Astrocyte (in vitro differentiated cells and primary cell): ENCODE results near the gene TGIF1. TPM values are rescaled to one million over a fixed set of nuclear protein-coding genes. Genes with fewer than 3 reads are reported as not detected.

Experiments
- DNase-seq: peaks from one replicate; pipeline ENCODE4 v3.0.0-alpha.2; 2010; ENCODE audit warnings: low read depth
- FAIRE-seq: peaks from 2 replicates; lab custom pipeline; 2011; peaks lifted over from hg19 to GRCh38; lab: Jason Lieb, UNC
- H2AFZ ChIP-seq: 2 replicates; pipeline ENCODE4 v1.6.0; 2012; ENCODE audit warnings: low read depth, low read length, inconsistent platforms
- H3K27ac ChIP-seq: 2 replicates; pipeline ENCODE4 v1.5.1; 2011; ENCODE audit warnings: low read depth, low read length, inconsistent platforms
- H3K27me3 ChIP-seq: 2 replicates; pipeline ENCODE4 v1.6.0; 2011; ENCODE audit warnings: low read length, inconsistent platforms; ENCODE audit not compliant: insufficient read depth
- H3K36me3 ChIP-seq: 2 replicates; pipeline ENCODE4 v1.5.1; 2011; ENCODE audit warnings: low read length, inconsistent platforms; ENCODE audit not compliant: insufficient read depth
- H3K4me1 ChIP-seq: 2 replicates; pipeline ENCODE4 v1.5.1; 2011; ENCODE audit warnings: low read length, inconsistent platforms; ENCODE audit not compliant: insufficient read depth
- H3K4me2 ChIP-seq: 2 replicates; pipeline ENCODE4 v1.6.0; 2012; ENCODE audit warnings: low read length, inconsistent platforms
- H3K4me3 ChIP-seq: 2 replicates; pipeline ENCODE4 v1.5.1; 2011; ENCODE audit warnings: low read depth, mild to moderate bottlenecking, low read length, inconsistent platforms; ENCODE audit not compliant: insufficient read depth
- H3K79me2 ChIP-seq: 2 replicates; pipeline ENCODE4 v1.6.0; 2012; ENCODE audit warnings: mild to moderate bottlenecking, low read length, inconsistent platforms; ENCODE audit not compliant: insufficient read depth
- H3K9ac ChIP-seq: 2 replicates; pipeline ENCODE4 v1.6.0; 2012; ENCODE audit warnings: mild to moderate bottlenecking, low read length, inconsistent platforms
- H3K9me3 ChIP-seq: 2 replicates; pipeline ENCODE4 v1.5.1; 2012; ENCODE audit warnings: low read depth, mild to moderate bottlenecking, low read length, inconsistent platforms; ENCODE audit not compliant: insufficient read depth
- H4K20me1 ChIP-seq: 2 replicates; pipeline ENCODE4 v1.6.0; 2012; ENCODE audit warnings: low read length, inconsistent platforms; ENCODE audit not compliant: insufficient read depth
- H3K27ac Mint-ChIP-seq: one replicate; pipeline ENCODE4 v1.8.0; 2021; ENCODE audit warnings: mild to moderate bottlenecking, mixed read lengths; ENCODE audit not compliant: unreplicated experiment
- H3K27me3 Mint-ChIP-seq: one replicate; pipeline ENCODE4 v1.8.0; 2021; ENCODE audit warnings: low read depth, mixed read lengths; ENCODE audit not compliant: unreplicated experiment
- H3K36me3 Mint-ChIP-seq: one replicate; pipeline ENCODE4 v1.8.0; 2021; ENCODE audit warnings: low read depth, mixed read lengths; ENCODE audit not compliant: unreplicated experiment
- H3K4me1 Mint-ChIP-seq: one replicate; pipeline ENCODE4 v1.8.0; 2021; ENCODE audit warnings: low read depth, mixed read lengths; ENCODE audit not compliant: unreplicated experiment
- H3K4me3 Mint-ChIP-seq: one replicate; pipeline ENCODE4 v1.8.0; 2021; ENCODE audit warnings: mild to moderate bottlenecking, moderate library complexity, mixed read lengths; ENCODE audit not compliant: unreplicated experiment
- H3K9me3 Mint-ChIP-seq: one replicate; pipeline ENCODE4 v1.8.0; 2021; ENCODE audit warnings: mild to moderate bottlenecking, mixed read lengths; ENCODE audit not compliant: unreplicated experiment
- CTCF ChIP-seq: IDR thresholded peaks from 2 replicates; pipeline ENCODE4 v1.5.1; 2011; ENCODE audit warnings: low read depth, mild to moderate bottlenecking, inconsistent platforms, low read length, moderate library complexity; ENCODE audit not compliant: insufficient read depth
- EZH2 ChIP-seq: IDR thresholded peaks from 2 replicates; pipeline ENCODE4 v1.6.1; 2012; ENCODE audit warnings: mild to moderate bottlenecking, low read length, inconsistent platforms; ENCODE audit not compliant: insufficient read depth
- total RNA-seq: library from RNA; stranded (reverse); gene quantifications from 2 replicates; pipeline ENCODE4 v1.2.1, GENCODE V29; 2021

TGIF1 gene
- total RNA-seq, 1 donor from 2014 or later: 128 TPM

GRCh38 chr18:3499501-3499900, 49.5 kb downstream of the TGIF1 start:
- DNase-seq (no peak), FAIRE-seq (no peak)
- peaks cover 15% of the 10 kb centered on the region for H3K4me1 Mint-ChIP-seq
- H2AFZ ChIP-seq: peak overlapping the region; percentile 73
- peak overlapping the region; percentile 65 for H3K9ac ChIP-seq
- peak overlapping the region; percentile 56 for H3K4me3 ChIP-seq
- no peaks in the 10 kb centered on the region for H3K9me3 ChIP-seq
- H3K27ac Mint-ChIP-seq: peak overlapping the region; percentile 62
- H3K4me2 ChIP-seq: peak overlapping the region; percentile 86
- H3K79me2 ChIP-seq: no peaks in the 10 kb centered on the region
- H3K4me1 ChIP-seq: peaks cover 13% of the 10 kb centered on the region
- no peaks in the 10 kb centered on the region for H3K27me3 Mint-ChIP-seq
- H3K9me3 Mint-ChIP-seq: no peaks in the 10 kb centered on the region
- H3K4me3 Mint-ChIP-seq: peak overlapping the region; percentile 70
- no peaks in the 10 kb centered on the region for H3K36me3 Mint-ChIP-seq
- no peaks in the 10 kb centered on the region for H3K36me3 ChIP-seq
- H3K27me3 ChIP-seq: no peaks in the 10 kb centered on the region
- no peaks in the 10 kb centered on the region for H4K20me1 ChIP-seq
- no peak overlapping the region for H3K27ac ChIP-seq
- TF ChIP-seq CTCF: no peak
- TF ChIP-seq EZH2: no peak

GRCh38 chr18:3500016-3500415, 50.0 kb downstream of the TGIF1 start:
- Histone ChIP-seq H3K9ac (no peak overlapping the region), H3K79me2 (no peaks in the 10 kb centered on the region), H2AFZ (peak overlapping the region; percentile 73), H3K9me3 (no peaks in the 10 kb centered on the region), H3K27ac (no peak overlapping the region), H3K4me3 (no peak overlapping the region), H4K20me1 (no peaks in the 10 kb centered on the region), H3K4me2 (peak overlapping the region; percentile 86), H3K4me1 (peaks cover 13% of the 10 kb centered on the region), H3K36me3 (no peaks in the 10 kb centered on the region), H3K27me3 (no peaks in the 10 kb centered on the region)
- Mint-ChIP-seq H3K4me3 (peak overlapping the region; percentile 70), H3K27me3 (no peaks in the 10 kb centered on the region), H3K9me3 (peaks cover 2% of the 10 kb centered on the region), H3K4me1 (peaks cover 15% of the 10 kb centered on the region), H3K27ac (peak overlapping the region; percentile 80), H3K36me3 (no peaks in the 10 kb centered on the region)
- DNase-seq: peak; percentile 46
- FAIRE-seq: no peak
- no peak for TF ChIP-seq CTCF
- no peak for TF ChIP-seq EZH2

GRCh38 chr18:3502650-3503049, 52.7 kb downstream of the TGIF1 start:
- H3K27me3 ChIP-seq: no peaks in the 10 kb centered on the region

More at GRCh38 chr18:3502650-3503049, 52.7 kb downstream of the TGIF1 start:
- no peaks in the 10 kb centered on the region for H3K36me3 Mint-ChIP-seq
- no peaks in the 10 kb centered on the region for H4K20me1 ChIP-seq
- no peak overlapping the region for H3K4me2 ChIP-seq
- no peak overlapping the region for H3K4me3 ChIP-seq
- peaks cover 15% of the 10 kb centered on the region for H3K4me1 Mint-ChIP-seq
- H3K36me3 ChIP-seq: no peaks in the 10 kb centered on the region
- H3K9me3 ChIP-seq: no peaks in the 10 kb centered on the region
- H3K27ac ChIP-seq: no peak overlapping the region
- no peak for FAIRE-seq
- H3K27me3 Mint-ChIP-seq: no peaks in the 10 kb centered on the region
- no peak overlapping the region for H2AFZ ChIP-seq
- H3K9ac ChIP-seq: no peak overlapping the region
- TF ChIP-seq EZH2: no peak
- TF ChIP-seq CTCF: no peak
- no peaks in the 10 kb centered on the region for H3K79me2 ChIP-seq
- H3K4me1 ChIP-seq: peaks cover 13% of the 10 kb centered on the region
- no peak overlapping the region for H3K27ac Mint-ChIP-seq
- H3K4me3 Mint-ChIP-seq: no peak overlapping the region
- peaks cover 2% of the 10 kb centered on the region for H3K9me3 Mint-ChIP-seq
- no peak for DNase-seq
